GM12878 (cell line): ENCODE measurements around the gene PRDM16. TPM values are rescaled to one million over a fixed set of nuclear protein-coding genes. Genes with fewer than 3 reads are reported as not detected.

Experiments
- ATAC-seq: fragments of 200-7000 bp; cut with Tn5 transposase; 3 replicates; pipeline ENCODE4 v1.9.1; 2020; ENCODE audit warnings: mild to moderate bottlenecking, moderate library complexity
- BruUV-seq: library from RNA; stranded (reverse); fragments of 400-500 nt; replicated peaks from 2 replicates; lab custom pipeline; 2021; lab: Mats Ljungman, UMichigan
- CTCF ChIA-PET: fragments of 300-600 bp; sonication (Branson Sonifier 250); formaldehyde crosslinking; extraction: SDS; loops from one replicate; lab custom pipeline; 2021; ENCODE audit warnings: inconsistent platforms; lab: Yijun Ruan, JAX
- POLR2A ChIA-PET: fragments of 350-600 bp; formaldehyde crosslinking; extraction: SDS; loops from one replicate; lab custom pipeline; 2021; ENCODE audit warnings: inconsistent platforms; lab: Charles Lee
- RAD21 ChIA-PET: fragments of 300-600 bp; sonication (Branson Sonifier 250); formaldehyde crosslinking; loops from one replicate; lab custom pipeline; 2023; ENCODE audit warnings: antibody characterized with exemption; ENCODE audit not compliant: unreplicated experiment; lab: Charles Lee
- SMC1A ChIA-PET: fragments of 300-600 bp; sonication (Branson Sonifier 250); formaldehyde crosslinking; loops from one replicate; lab custom pipeline; 2023; ENCODE audit not compliant: unreplicated experiment, uncharacterized antibody; lab: Charles Lee
- DNase-seq: peaks from one replicate; pipeline ENCODE4 v3.0.0-alpha.2; 2011; ENCODE audit warnings: low read depth, low spot score
- FAIRE-seq: peaks from 3 replicates; lab custom pipeline; 2011; peaks lifted over from hg19 to GRCh38; lab: Jason Lieb, UNC
- H2AFZ ChIP-seq: 2 replicates; pipeline ENCODE4 v1.6.0; 2011; ENCODE audit warnings: low read depth, low read length, control low read depth; ENCODE audit not compliant: control insufficient read depth
- H3K27ac ChIP-seq: 2 replicates; pipeline ENCODE4 v1.5.1; 2011; ENCODE audit warnings: control low read depth; ENCODE audit not compliant: control insufficient read depth, insufficient read depth
- H3K27me3 ChIP-seq, 2 experiments: replicated peaks in 1 of 2; 2 replicates each; pipeline versions ENCODE4 v1.6.0 to v1.6.1; 2011; ENCODE audit warnings: low read length in 1 of 2; ENCODE audit not compliant: control insufficient read depth in 2 of 2, insufficient read depth in 2 of 2
- H3K36me3 ChIP-seq, 2 experiments: 2 replicates each; pipeline ENCODE4 v1.5.1; 2011; ENCODE audit warnings: low read length in 1 of 2; ENCODE audit not compliant: control insufficient read depth in 2 of 2, insufficient read depth in 2 of 2
- H3K4me1 ChIP-seq: 2 replicates; pipeline ENCODE4 v1.6.1; 2011; ENCODE audit warnings: mild to moderate bottlenecking, low read length, moderate library complexity, mixed read lengths; ENCODE audit not compliant: control insufficient read depth, insufficient read depth
- H3K4me2 ChIP-seq: 2 replicates; pipeline ENCODE4 v1.6.0; 2011; ENCODE audit warnings: control low read depth; ENCODE audit not compliant: control insufficient read depth, insufficient read depth
- H3K4me3 ChIP-seq: fragments of 200-600 bp; sonication (generic); 2 replicates; pipeline ENCODE4 v1.5.1; 2016
- H3K79me2 ChIP-seq: 2 replicates; pipeline ENCODE4 v1.6.0; 2011; ENCODE audit warnings: low read length; ENCODE audit not compliant: control insufficient read depth, insufficient read depth
- H3K9ac ChIP-seq: 2 replicates; pipeline ENCODE4 v1.8.0; 2011; ENCODE audit warnings: low read length, control low read depth, mixed read lengths; ENCODE audit not compliant: control insufficient read depth, insufficient read depth
- H3K9me3 ChIP-seq: replicated peaks from 3 replicates; pipeline ENCODE4 v1.5.1; 2011; ENCODE audit warnings: mild to moderate bottlenecking, low read length; ENCODE audit not compliant: control insufficient read depth, insufficient read depth
- H4K20me1 ChIP-seq: 2 replicates; pipeline ENCODE4 v1.6.0; 2011; ENCODE audit not compliant: control insufficient read depth, insufficient read depth
- ATF3 ChIP-seq: IDR thresholded peaks from 2 replicates; pipeline ENCODE4 v1.6.1; 2011; ENCODE audit warnings: low read depth, mild to moderate bottlenecking, low read length, moderate library complexity, borderline replicate concordance; ENCODE audit errors: extremely low read depth
- BCL11A ChIP-seq: IDR thresholded peaks from 2 replicates; pipeline ENCODE4 v1.6.1; 2011; ENCODE audit warnings: low read depth, low read length
- CBX3 ChIP-seq: fragments of 200-600 bp; sonication (generic); IDR thresholded peaks from 2 replicates; pipeline ENCODE4 v1.6.1; 2016; ENCODE audit warnings: low read depth, borderline replicate concordance
- CREM ChIP-seq: IDR thresholded peaks from 2 replicates; pipeline ENCODE4 v1.6.1; 2014; ENCODE audit warnings: antibody characterized with exemption, low read depth
- E2F8 ChIP-seq: fragments of 450-650 bp; IDR thresholded peaks from 2 replicates; pipeline ENCODE4 v1.6.1; 2018; ENCODE audit warnings: mild to moderate bottlenecking, low read depth, moderate library complexity; ENCODE audit not compliant: partially characterized antibody
- IKZF1 ChIP-seq: fragments of 450-650 bp; conservative IDR thresholded peaks from 2 replicates; pipeline ENCODE4 v1.6.1; 2017; ENCODE audit warnings: antibody characterized with exemption, mild to moderate bottlenecking
- KLF5 ChIP-seq: fragments of 450-650 bp; IDR thresholded peaks from 2 replicates; pipeline ENCODE4 v1.6.1; 2014; ENCODE audit warnings: mild to moderate bottlenecking; ENCODE audit not compliant: partially characterized antibody
- NKRF ChIP-seq: fragments of 450-650 bp; conservative IDR thresholded peaks from 2 replicates; pipeline ENCODE4 v1.6.1; 2017; ENCODE audit warnings: mild to moderate bottlenecking, moderate library complexity
- PAX8 ChIP-seq: fragments of 450-650 bp; IDR thresholded peaks from 2 replicates; pipeline ENCODE4 v1.6.1; 2017; ENCODE audit warnings: mild to moderate bottlenecking, moderate library complexity
- RB1 ChIP-seq: fragments of 450-650 bp; formaldehyde crosslinking; IDR thresholded peaks from 2 replicates; pipeline ENCODE4 v1.6.1; 2017; ENCODE audit warnings: mild to moderate bottlenecking, borderline replicate concordance
- STAT3 ChIP-seq: IDR thresholded peaks from 2 replicates; pipeline ENCODE4 v1.6.1; 2011; ENCODE audit warnings: low read depth, low read length, improper control_type of control experiment
- SUPT20H ChIP-seq: IDR thresholded peaks from 2 replicates; pipeline ENCODE4 v1.6.1; 2011; ENCODE audit warnings: low read depth, mild to moderate bottlenecking, low read length, moderate library complexity, borderline replicate concordance; ENCODE audit not compliant: control insufficient read depth
- TCF7 ChIP-seq: IDR thresholded peaks from 2 replicates; pipeline ENCODE4 v1.6.1; 2014; ENCODE audit warnings: antibody characterized with exemption, borderline replicate concordance
- ZNF24 ChIP-seq: fragments of 450-650 bp; IDR thresholded peaks from 2 replicates; pipeline ENCODE4 v1.6.1; 2017; ENCODE audit warnings: antibody characterized with exemption, mild to moderate bottlenecking
- ZZZ3 ChIP-seq: IDR thresholded peaks from 2 replicates; pipeline ENCODE4 v1.6.1; 2011; ENCODE audit warnings: low read depth; ENCODE audit not compliant: control insufficient read depth, insufficient read length
- WGBS: methylation state at CpG from one replicate; pipeline ENCODE4 v1.1.6; 2016; ENCODE audit warnings: low lambda C conversion rate; ENCODE audit not compliant: insufficient replicate concordance, insufficient coverage; ENCODE audit errors: missing lambda C conversion rate; 5-methylcytosine and 5-hydroxymethylcytosine counted together
- in situ Hi-C: fragments of 300-500 bp; cut with MboI; formaldehyde crosslinking; loops from 9 replicates; pipeline ENCODE4 v1.14.3; 2018; ENCODE audit warnings: mixed read lengths
- intact Hi-C: fragments of 100-400 bp; cut with micrococcal nuclease; formaldehyde crosslinking; loops from one replicate; pipeline ENCODE4 v1.14.2; 2022; ENCODE audit not compliant: unreplicated experiment
- polyA plus RNA-seq, 11 experiments: library from polyadenylated mRNA; depleted of rRNA in 4 of 11; unstranded in 6 of 11; stranded (reverse) in 5 of 11; fragments of >200 nt; fragmentation: Nextera tagmentation in 4 of 11; fragmentation: Illumina TruSeq in 1 of 11; extraction: Ambion mirVana in 4 of 11; extraction: Trizol in 1 of 11; gene quantifications; 1 replicate in 1 of 11; 2 replicates in 10 of 11; pipeline versions ENCODE4 v1.2.1 to v1.2.3, GENCODE V29; 2011 to 2016; ENCODE audit warnings: inconsistent platforms in 2 of 11, missing spikeins in 2 of 11, low read depth in 1 of 11
- total RNA-seq, 4 experiments: library from RNA; depleted of rRNA in 3 of 4; stranded (reverse); fragments of >200 nt in 3 of 4; fragmentation: Illumina TruSeq in 1 of 4; extraction: Trizol in 1 of 4; gene quantifications; 2 replicates each; pipeline versions ENCODE4 v1.2.1 to v1.2.3, GENCODE V29; 2013 to 2021
- TF ChIP-seq, protein P1 (sequence below): fragments of 450-650 bp; IDR thresholded peaks from 2 replicates; pipeline ENCODE4 v1.6.1; 2017; ENCODE audit warnings: mild to moderate bottlenecking, moderate library complexity

PRDM16 gene
- total and polyA plus RNA-seq, 10 of the 15 experiments (the other 5 are each of a cell fraction or from before 2014, with no cell fraction given): 0.03 TPM; not detected in 9

- no peak for TF ChIP-seq NKRF
- no peak for TF ChIP-seq KLF5
- no peak for TF ChIP-seq RB1
- no peak for TF ChIP-seq SUPT20H
- TF ChIP-seq, protein P1, sequence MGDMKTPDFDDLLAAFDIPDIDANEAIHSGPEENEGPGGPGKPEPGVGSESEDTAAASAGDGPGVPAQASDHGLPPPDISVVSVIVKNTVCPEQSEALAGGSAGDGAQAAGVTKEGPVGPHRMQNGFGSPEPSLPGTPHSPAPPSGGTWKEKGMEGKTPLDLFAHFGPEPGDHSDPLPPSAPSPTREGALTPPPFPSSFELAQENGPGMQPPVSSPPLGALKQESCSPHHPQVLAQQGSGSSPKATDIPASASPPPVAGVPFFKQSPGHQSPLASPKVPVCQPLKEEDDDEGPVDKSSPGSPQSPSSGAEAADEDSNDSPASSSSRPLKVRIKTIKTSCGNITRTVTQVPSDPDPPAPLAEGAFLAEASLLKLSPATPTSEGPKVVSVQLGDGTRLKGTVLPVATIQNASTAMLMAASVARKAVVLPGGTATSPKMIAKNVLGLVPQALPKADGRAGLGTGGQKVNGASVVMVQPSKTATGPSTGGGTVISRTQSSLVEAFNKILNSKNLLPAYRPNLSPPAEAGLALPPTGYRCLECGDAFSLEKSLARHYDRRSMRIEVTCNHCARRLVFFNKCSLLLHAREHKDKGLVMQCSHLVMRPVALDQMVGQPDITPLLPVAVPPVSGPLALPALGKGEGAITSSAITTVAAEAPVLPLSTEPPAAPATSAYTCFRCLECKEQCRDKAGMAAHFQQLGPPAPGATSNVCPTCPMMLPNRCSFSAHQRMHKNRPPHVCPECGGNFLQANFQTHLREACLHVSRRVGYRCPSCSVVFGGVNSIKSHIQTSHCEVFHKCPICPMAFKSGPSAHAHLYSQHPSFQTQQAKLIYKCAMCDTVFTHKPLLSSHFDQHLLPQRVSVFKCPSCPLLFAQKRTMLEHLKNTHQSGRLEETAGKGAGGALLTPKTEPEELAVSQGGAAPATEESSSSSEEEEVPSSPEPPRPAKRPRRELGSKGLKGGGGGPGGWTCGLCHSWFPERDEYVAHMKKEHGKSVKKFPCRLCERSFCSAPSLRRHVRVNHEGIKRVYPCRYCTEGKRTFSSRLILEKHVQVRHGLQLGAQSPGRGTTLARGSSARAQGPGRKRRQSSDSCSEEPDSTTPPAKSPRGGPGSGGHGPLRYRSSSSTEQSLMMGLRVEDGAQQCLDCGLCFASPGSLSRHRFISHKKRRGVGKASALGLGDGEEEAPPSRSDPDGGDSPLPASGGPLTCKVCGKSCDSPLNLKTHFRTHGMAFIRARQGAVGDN: no peak
- no peak for TF ChIP-seq CREM
- TF ChIP-seq, all 136 proteins: peak for 0
Observed at GRCh38 chr1:3117879-3118278, 48.9 kb downstream of the PRDM16 start (continued).

DNA sequence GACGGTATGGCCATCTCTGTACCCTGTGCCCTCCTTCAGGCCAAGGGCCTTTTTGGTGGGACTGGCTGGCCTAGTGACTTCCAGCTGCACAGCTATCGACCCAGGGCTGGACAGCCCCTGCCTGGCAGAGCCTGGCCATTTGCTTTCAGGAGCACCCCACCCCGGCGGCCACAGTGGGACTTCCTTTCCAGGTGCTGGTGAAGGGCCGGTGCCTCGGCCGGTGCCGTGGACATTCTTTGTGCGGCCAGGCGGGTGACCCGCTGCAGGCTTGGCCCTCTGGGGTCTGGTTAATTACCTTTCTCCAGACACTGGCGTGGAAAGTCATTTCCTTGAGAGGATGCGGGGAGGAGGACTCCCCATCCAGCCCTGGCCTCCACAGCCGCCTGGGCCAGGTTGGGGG, 50.1 kb downstream of the PRDM16 start:
- intact Hi-C loops: no loop called here
- 58% methylated on average over 13 of the region's 14 CpGs for WGBS
- no peak for TF ChIP-seq ZNF24
- TF ChIP-seq E2F8: no peak
- no peak for TF ChIP-seq ZZZ3
- TF ChIP-seq CBX3: no peak
- no peak for TF ChIP-seq PAX8
- TF ChIP-seq IKZF1: no peak
- TF ChIP-seq TCF7: no peak
- TF ChIP-seq BCL11A: no peak
- no peak for TF ChIP-seq STAT3
- no peak for TF ChIP-seq ATF3

More for the DNA sequence above, 50.1 kb downstream of the PRDM16 start:
- Histone ChIP-seq H4K20me1 (no peaks in the 10 kb centered on the region), H3K4me2 (no peak overlapping the region), H3K4me3 (no peak overlapping the region), H3K79me2 (no peaks in the 10 kb centered on the region), H3K27ac (no peak overlapping the region), H3K9me3 (no peaks in the 10 kb centered on the region; the same call in 2 of the 3 replicates), H2AFZ (no peak overlapping the region), H3K36me3 (no peaks in the 10 kb centered on the region), H3K27me3 (no peaks in the 10 kb centered on the region), H3K9ac (no peak overlapping the region), H3K4me1 (no peaks in the 10 kb centered on the region)
- BruUV-seq: no TSS peak
- ChIA-PET RAD21 (no interaction called here), CTCF (no interaction called here), SMC1A (no interaction called here), POLR2A (no interaction called here)
- ATAC-seq (no peak), DNase-seq (no peak), FAIRE-seq (no peak)
- in situ Hi-C loops: no loop called here
